CD4-positive, alpha-beta T cell treated with Interferon gamma for 1 hour (primary cell): Measurements from ENCODE around the gene ACBD6.
"Not testable (repeated sequence)": the region's sequence is repeated elsewhere in the genome, so short reads cannot be mapped to it uniquely, and the experiment has no call there.

ENCODE experiments used
- DNase-seq: peaks from one replicate; pipeline ENCODE4 v3.0.0-alpha.2; 2020

ACBD6 gene

DNA sequence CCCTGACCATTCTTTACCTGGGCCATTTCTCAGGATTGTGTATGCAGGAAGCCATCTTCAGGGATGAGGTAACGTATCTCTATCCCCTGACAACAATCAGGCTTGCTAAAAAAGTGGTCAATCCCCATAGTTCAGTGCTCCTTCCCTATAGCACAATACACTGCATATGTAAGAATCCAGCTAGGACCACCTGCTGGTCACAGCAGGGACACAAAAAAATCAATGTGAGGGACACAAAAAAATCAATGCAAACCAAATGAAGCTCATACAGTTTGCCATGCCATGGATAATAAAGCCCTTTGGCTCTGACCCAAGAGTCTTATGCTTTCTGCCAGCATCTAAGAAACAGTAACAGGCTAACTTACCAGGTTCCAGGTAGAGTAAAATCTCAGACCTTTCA is 16.3 kb downstream of the ACBD6 start:
- DNase-seq: no peak

DNA sequence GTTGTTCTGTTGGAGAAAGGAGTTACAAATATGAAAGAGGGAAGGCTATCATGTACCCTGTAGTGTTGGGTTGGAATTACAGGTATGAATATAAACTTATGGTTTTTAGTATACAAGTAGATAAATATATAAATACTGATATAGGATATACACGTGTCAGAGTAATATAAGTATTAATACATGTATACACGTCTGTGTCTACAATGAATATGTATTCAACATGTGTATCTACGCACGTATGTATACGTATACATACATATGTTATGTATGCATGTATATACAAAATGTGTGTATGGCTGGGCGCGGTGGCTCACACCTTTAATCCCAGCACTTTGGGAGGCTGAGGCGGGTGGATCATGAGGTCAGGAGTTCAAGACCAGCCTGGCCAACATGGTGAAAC is 17.9 kb downstream of the ACBD6 start:
- DNase-seq: no peak

GRCh38 chr1:180482425-180483275 is 19.7 kb downstream of the ACBD6 start:
- no peak for DNase-seq

DNA sequence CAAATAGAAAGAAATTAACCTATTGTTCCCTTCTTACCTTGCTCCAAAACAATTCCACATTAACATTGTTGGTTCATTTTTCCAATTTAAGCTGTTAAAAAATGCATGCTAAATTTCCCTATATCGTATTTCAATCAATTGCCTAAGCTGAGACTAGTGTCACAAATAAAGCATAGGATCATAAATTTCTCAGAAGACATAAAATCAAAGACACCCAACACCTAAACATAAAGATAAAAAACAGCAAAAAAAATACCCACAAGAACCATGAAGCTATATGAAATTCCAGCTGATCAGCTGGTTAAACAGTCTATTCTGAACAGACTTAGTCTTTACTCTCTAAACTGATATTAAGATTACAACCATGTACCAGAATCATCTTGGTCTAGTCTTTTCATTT is 32.3 kb downstream of the ACBD6 start:
- no peak for DNase-seq

GRCh38 chr1:180468311-180468710 is 34.1 kb downstream of the ACBD6 start:
- no peak for DNase-seq

DNA sequence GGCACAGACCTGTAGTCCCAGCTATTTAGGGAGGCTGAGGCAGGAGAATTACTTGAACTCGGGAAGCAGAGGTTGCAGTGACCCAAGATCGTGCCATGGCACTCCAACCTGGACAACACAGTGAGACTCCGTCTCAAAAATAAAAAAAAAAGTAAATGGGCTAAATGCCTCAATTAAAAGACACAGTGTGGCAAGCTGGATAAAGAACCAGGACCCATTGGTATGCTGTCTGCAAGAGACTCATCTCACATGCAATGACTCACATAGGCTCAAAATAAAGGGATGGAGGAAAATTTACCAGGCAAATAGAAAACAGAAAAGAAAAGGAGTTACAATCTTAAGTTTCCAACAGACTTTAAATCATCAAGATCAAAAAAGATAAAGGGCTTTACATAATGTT is 40.3 kb downstream of the ACBD6 start:
- no peak for DNase-seq

GRCh38 chr1:180461682-180462081 is 40.7 kb downstream of the ACBD6 start:
- DNase-seq: not testable (repeated sequence)

DNA sequence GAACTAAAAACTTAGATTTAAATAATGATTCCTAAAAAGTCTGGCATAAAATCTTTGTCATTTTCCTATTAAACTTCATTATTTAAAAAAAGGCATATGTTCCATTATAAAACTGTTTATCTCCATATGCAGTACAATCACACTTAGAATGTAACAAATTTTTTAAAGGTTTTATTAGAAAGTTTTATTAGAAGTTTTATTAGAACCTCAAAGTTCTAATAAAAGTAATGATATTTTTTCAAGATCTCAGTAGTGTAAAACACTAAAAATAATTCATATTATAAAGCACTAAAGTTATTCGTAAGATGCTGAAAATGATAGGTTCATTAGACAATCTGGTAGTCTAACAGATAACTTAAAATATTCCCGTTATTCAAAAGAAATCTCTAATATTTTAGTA is 43.6 kb downstream of the ACBD6 start:
- DNase-seq: no peak

- no peak for DNase-seq
These were observed 46.2 kb downstream of the ACBD6 start for GRCh38 chr1:180456191-180456590.

- DNase-seq: no peak
These were observed 50.9 kb downstream of the ACBD6 start for GRCh38 chr1:180451504-180451903.

GRCh38 chr1:180444522-180444921 is 57.9 kb downstream of the ACBD6 start:
- no peak for DNase-seq

DNA sequence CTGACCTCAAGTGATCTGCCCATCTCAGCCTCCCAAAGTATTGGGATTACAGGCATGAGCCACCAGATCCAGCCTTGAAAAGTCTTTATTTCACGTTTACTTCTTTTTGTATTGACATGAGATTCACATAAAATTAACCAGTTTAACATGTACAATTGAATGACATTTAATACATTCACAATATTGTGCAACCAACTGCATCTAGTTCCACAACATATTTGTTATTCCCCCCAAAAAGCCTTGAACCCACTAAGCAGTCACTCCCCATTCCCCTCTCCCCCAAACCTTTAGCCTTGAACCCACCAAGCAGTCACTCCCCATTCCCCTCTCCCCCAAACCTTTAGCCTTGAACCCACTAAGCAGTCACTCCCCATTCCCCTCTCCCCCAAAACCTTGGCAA is 62.0 kb downstream of the ACBD6 start:
- DNase-seq: no peak

DNA sequence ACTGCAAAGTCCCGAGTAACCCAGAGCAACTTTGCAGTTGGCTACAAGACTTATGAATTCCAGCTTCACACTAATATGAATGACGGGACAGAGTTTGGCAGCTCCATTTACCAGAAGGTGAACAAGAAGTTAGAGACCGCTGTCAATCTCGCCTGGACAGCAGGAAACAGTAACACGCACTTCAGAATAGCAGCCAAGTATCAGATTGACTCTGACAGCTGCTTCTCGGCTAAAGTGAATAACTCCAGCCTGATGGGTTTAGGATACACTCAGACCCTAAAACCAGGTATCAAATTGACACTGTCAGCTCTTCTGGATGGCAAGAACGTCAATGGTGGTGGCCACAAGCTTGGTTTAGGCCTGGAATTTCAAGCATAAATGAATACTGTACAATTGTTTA is 66.8 kb downstream of the ACBD6 start:
- no peak for DNase-seq

DNA sequence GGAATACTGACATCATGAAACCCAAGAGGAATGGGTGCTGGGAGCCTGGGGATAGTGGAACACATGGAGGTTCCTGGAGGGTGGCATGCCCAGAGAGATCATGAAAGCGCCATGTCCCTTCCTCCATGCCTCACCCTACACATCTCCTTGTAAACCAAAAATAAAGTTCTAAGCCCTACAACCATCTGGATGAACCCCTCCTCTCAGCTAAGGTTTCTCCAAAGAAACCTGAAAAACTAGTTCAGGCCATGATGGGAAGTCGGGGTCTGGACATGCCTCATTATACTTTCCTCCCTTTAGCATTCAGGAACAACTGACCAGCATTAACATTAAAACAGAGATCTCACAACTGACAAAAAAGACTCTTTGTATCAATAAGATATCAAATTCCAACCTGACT is 68.5 kb downstream of the ACBD6 start:
- no peak for DNase-seq

DNA sequence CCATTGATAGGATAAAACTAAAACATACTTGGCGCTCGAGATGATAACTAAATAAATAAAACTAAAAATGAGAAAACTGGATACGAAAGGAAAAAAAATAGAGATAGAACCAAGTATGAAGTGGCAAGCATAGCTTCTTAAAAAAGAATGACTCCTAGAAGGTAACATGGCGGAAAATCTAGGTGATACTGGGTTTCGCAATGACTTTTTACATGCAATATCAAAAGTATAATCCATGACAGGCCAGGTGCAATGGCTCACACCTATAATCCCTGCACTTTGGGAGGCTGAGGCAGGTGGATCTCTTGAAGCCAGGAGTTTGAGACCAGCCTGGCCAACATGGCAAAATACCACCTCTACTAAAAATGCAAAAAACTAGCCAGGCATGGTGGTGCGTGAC is 70.7 kb downstream of the ACBD6 start:
- DNase-seq: no peak

- DNase-seq: no peak
These were observed 73.3 kb downstream of the ACBD6 start for GRCh38 chr1:180428782-180429695.

DNA sequence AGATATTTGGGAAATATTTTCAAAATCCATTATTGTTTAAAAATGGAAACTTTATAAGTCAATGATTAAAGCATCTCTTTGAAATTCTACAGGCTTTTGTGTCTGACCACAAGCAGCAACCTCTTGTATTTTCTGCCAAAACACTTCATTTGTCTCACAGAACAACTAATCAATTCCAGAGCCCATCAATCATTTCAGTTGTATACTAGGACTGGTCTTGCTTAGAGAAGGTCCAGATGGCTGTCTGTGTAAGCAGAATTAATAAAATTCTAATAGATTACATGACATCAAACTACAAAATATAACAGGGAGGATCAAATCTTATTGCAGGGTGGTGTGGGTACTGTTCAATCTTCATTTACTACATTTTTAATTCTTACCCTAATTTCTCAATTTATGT is 76.4 kb downstream of the ACBD6 start:
- DNase-seq: no peak

DNA sequence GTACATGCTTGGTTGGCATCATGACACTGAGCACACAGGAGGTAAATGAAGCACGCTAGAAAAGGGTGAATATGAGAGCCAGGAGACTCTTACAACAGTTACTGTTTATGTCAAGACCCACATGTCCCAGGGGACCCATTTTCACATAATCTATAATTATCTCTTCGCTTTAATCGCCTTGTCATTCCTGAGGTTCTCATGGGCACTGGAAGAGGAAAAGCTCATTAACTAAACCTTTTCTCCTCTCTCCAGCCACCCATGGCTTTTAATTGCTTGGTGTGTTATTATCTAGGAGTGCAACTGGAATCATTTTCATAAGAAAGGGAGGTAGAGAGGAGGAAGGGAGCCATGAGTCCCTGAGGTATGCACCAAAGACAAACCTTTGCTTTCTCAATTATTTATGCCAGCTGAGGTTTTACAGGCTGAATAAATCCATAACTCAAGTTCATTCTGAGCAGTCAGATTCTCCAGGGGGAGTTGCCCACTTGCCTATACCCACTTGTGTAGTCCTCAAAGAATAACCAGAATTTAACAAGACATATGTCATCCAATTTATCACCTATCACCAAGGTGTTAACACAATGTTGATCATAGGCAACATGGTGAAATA is 77.4 kb downstream of the ACBD6 start:
- no peak for DNase-seq

DNA sequence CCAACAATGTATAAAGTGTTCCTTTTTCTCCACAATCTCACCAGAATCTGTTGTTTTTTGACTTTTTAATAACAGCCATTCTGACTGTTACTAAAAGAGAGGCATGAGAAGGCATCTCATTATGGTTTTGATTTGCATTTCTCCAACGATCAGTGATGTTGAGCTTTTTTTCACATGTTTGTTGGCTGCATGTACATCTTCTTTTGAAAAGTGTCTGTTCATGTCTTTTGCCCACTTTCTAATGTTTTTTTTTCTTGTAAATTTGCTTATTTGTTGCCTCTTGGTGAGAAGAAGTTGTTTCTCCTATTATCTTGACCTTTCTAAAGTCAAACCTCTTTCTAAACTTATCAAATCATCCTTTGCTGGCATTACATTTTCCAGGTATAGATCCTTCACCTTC is 80.8 kb downstream of the ACBD6 start:
- no peak for DNase-seq

DNA sequence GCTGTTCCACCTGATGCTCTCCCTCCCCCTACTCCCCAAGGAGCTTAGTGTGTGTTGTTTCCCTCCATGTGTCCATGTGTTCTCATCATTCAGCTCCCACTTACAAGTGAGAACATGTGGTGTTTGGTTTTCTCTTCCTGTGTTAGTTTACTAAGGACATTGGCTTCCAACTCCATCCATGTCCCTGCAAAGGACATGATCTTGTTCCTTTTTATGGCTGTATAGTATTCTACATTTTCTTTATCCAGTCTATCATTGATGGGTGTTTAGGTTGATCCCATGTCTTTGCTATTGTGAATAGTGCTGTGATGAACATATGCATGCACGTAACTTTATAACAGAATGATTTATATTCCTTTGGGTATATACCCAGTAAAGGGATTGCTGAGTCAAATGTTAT is 81.2 kb downstream of the ACBD6 start:
- DNase-seq: not testable (repeated sequence)

GRCh38 chr1:180415985-180416633 is 86.3 kb downstream of the ACBD6 start:
- DNase-seq: no peak

GRCh38 chr1:180415236-180415848 is 87.0 kb downstream of the ACBD6 start:
- no peak for DNase-seq

DNA sequence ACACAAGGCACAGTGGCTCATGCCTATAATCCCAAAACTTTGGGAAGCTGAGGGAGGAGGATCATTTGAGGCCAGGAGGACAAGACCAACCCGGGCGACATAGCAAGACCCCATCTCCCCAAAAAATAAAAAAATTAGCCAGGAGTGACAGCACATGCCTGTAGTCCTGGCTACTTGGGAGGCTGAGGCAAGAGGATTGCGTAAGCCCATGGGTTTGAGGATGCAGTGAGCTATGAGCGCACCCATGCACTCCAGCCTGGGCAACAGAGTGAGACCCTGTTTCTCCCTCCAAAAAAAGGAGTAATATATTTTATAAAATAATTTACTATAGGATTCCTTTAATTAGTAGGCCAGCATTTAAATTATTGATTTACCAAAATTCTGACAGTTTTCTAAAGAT is 89.8 kb downstream of the ACBD6 start:
- DNase-seq: no peak
